OCI-LY3 (cell line): Measurements from ENCODE around the gene HCRT.

ENCODE experiments used
- CTCF ChIP-seq: fragments of 200-600, 300-600 bp; sonication (generic); IDR thresholded peaks from 2 replicates; pipeline ENCODE4 v1.5.1; 2014; ENCODE audit warnings: antibody characterized with exemption, low read length, low read depth
- EZH2phosphoT487 ChIP-seq: fragments of 200-600 bp; shearing (Covaris generic); IDR thresholded peaks from 2 replicates; pipeline ENCODE4 v1.6.1; 2018; ENCODE audit warnings: antibody characterized with exemption, mixed run types, low read depth

GRCh38 chr17:42179335-42179734, 5.9 kb downstream of the HCRT start:
- no peak for TF ChIP-seq CTCF
- TF ChIP-seq EZH2phosphoT487: no peak
